ENCODE measurements around the gene DCUN1D1.

- no peak for TF ChIP-seq CTCF (IDR thresholded peaks at IDR 0.05)
- TF ChIP-seq POLR2A (IDR thresholded peaks at IDR 0.05) = no peak
- no peak for TF ChIP-seq EP300 (IDR thresholded peaks at IDR 0.05)
- TF ChIP-seq POLR2AphosphoS5 (IDR thresholded peaks at IDR 0.05) = no peak
These were observed 32.0 kb downstream of the DCUN1D1 start for GRCh38 chr3:182948305-182948704.
